ENCODE measurements around the gene JSRP1. TPM values are rescaled to one million over a fixed set of nuclear protein-coding genes. Genes with fewer than 3 reads are reported as not detected.

The JSRP1 gene
- polyA plus RNA-seq, 2 of the 4 experiments (the other 2 are of a cell fraction) = 0.41 TPM; not detected in 1

GRCh38 chr19:2303211-2303798 is 47.1 kb upstream of the JSRP1 start:
- H3K4me2 ChIP-seq = no peak overlapping the region
- no peaks in the 10 kb centered on the region for H3K9me3 ChIP-seq
- 70% methylated on average over 18 of the region's 26 CpGs for WGBS (ENCODE audit: missing lambda C conversion rate)
- TF ChIP-seq BHLHE40 (IDR thresholded peaks at IDR 0.05; ENCODE audit: low read depth, low read length) (no peak), JUN (IDR thresholded peaks at IDR 0.05) (no peak), NR3C1 (IDR thresholded peaks at IDR 0.05) (no peak), POLR2A (IDR thresholded peaks at IDR 0.05; ENCODE audit: low read length) (no peak), ZFP36 (IDR thresholded peaks at IDR 0.05; ENCODE audit: borderline replicate concordance, partially characterized antibody) (peak; percentile 53)
- no peak overlapping the region for H3K27ac ChIP-seq
- no peak for ATAC-seq
- H3K4me1 ChIP-seq = no peaks in the 10 kb centered on the region
- ChIA-PET CTCF (interaction anchor here (1.0 kb wide), 1 partner anchor 13 kb away, joined by 3 read pairs; no protein-coding TSS in a partner anchor), POLR2A (no interaction called here)
- no peak for FAIRE-seq
- H3K4me3 ChIP-seq = no peak overlapping the region
- no peak for DNase-seq (ENCODE audit: low read depth in 1 of 2, low spot score in 1 of 2)

GRCh38 chr19:2302319-2303210 is 46.3 kb upstream of the JSRP1 start:
- POLR2A ChIA-PET = no interaction called here
- Histone ChIP-seq H3K27ac (no peak overlapping the region), H3K4me2 (no peak overlapping the region), H3K9me3 (no peaks in the 10 kb centered on the region), H3K4me3 (no peak overlapping the region), H3K4me1 (no peaks in the 10 kb centered on the region)
- ATAC-seq (no peak), FAIRE-seq (no peak), DNase-seq (ENCODE audit: low read depth in 1 of 2, low spot score in 1 of 2) (no peak)
- CTCF ChIA-PET = interaction anchor here (1.0 kb wide), 1 partner anchor 13 kb away, joined by 3 read pairs; no protein-coding TSS in a partner anchor
- TF ChIP-seq TP53 (CRISPR knock-in tag; IDR thresholded peaks at IDR 0.05) (no peak), HOXA7 (CRISPR knock-in tag; IDR thresholded peaks at IDR 0.05) (no peak), EP300 (IDR thresholded peaks at IDR 0.05) (no peak), HDAC2 (IDR thresholded peaks at IDR 0.05) (no peak)
- WGBS (ENCODE audit: missing lambda C conversion rate) = 84% methylated on average over 31 of the region's 62 CpGs

GRCh38 chr19:2300533-2300932 is 44.3 kb upstream of the JSRP1 start:
- H3K27ac ChIP-seq = no peak overlapping the region
- ATAC-seq (no peak), FAIRE-seq (no peak), DNase-seq (ENCODE audit: low read depth in 1 of 2, low spot score in 1 of 2) (no peak)
- H3K9me3 ChIP-seq = no peaks in the 10 kb centered on the region
- 90% methylated on average over 7 of the region's 17 CpGs for WGBS (ENCODE audit: missing lambda C conversion rate)
- CTCF ChIA-PET = no interaction called here
- no peak overlapping the region for H3K4me3 ChIP-seq
- no peak overlapping the region for H3K4me2 ChIP-seq
- no peaks in the 10 kb centered on the region for H3K4me1 ChIP-seq
- POLR2A ChIA-PET = no interaction called here
- no peak for TF ChIP-seq HOXB13 (CRISPR knock-in tag; IDR thresholded peaks at IDR 0.05; ENCODE audit: low read depth)
- TF ChIP-seq ZSCAN20 (CRISPR knock-in tag; IDR thresholded peaks at IDR 0.05) = no peak
- no peak for TF ChIP-seq RCOR1 (IDR thresholded peaks at IDR 0.05; ENCODE audit: low read depth, low read length)
- TF ChIP-seq, protein P1, sequence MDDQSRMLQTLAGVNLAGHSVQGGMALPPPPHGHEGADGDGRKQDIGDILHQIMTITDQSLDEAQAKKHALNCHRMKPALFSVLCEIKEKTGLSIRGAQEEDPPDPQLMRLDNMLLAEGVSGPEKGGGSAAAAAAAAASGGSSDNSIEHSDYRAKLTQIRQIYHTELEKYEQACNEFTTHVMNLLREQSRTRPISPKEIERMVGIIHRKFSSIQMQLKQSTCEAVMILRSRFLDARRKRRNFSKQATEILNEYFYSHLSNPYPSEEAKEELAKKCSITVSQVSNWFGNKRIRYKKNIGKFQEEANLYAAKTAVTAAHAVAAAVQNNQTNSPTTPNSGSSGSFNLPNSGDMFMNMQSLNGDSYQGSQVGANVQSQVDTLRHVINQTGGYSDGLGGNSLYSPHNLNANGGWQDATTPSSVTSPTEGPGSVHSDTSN (IDR thresholded peaks at IDR 0.05) = no peak
- TF ChIP-seq, protein P2, sequence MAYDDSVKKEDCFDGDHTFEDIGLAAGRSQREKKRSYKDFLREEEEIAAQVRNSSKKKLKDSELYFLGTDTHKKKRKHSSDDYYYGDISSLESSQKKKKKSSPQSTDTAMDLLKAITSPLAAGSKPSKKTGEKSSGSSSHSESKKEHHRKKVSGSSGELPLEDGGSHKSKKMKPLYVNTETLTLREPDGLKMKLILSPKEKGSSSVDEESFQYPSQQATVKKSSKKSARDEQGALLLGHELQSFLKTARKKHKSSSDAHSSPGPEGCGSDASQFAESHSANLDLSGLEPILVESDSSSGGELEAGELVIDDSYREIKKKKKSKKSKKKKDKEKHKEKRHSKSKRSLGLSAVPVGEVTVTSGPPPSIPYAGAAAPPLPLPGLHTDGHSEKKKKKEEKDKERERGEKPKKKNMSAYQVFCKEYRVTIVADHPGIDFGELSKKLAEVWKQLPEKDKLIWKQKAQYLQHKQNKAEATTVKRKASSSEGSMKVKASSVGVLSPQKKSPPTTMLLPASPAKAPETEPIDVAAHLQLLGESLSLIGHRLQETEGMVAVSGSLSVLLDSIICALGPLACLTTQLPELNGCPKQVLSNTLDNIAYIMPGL (CRISPR knock-in tag; IDR thresholded peaks at IDR 0.05; ENCODE audit: borderline replicate concordance) = no peak
- no peak for TF ChIP-seq MAZ (IDR thresholded peaks at IDR 0.05; ENCODE audit: borderline replicate concordance, low read depth, low read length)
- TF ChIP-seq, protein P3, sequence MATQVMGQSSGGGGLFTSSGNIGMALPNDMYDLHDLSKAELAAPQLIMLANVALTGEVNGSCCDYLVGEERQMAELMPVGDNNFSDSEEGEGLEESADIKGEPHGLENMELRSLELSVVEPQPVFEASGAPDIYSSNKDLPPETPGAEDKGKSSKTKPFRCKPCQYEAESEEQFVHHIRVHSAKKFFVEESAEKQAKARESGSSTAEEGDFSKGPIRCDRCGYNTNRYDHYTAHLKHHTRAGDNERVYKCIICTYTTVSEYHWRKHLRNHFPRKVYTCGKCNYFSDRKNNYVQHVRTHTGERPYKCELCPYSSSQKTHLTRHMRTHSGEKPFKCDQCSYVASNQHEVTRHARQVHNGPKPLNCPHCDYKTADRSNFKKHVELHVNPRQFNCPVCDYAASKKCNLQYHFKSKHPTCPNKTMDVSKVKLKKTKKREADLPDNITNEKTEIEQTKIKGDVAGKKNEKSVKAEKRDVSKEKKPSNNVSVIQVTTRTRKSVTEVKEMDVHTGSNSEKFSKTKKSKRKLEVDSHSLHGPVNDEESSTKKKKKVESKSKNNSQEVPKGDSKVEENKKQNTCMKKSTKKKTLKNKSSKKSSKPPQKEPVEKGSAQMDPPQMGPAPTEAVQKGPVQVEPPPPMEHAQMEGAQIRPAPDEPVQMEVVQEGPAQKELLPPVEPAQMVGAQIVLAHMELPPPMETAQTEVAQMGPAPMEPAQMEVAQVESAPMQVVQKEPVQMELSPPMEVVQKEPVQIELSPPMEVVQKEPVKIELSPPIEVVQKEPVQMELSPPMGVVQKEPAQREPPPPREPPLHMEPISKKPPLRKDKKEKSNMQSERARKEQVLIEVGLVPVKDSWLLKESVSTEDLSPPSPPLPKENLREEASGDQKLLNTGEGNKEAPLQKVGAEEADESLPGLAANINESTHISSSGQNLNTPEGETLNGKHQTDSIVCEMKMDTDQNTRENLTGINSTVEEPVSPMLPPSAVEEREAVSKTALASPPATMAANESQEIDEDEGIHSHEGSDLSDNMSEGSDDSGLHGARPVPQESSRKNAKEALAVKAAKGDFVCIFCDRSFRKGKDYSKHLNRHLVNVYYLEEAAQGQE (IDR thresholded peaks at IDR 0.05) = no peak
- TF ChIP-seq NFE2L2 (conservative IDR thresholded peaks at IDR 0.05; ENCODE audit: low read length) = no peak
- TF ChIP-seq POLR2A (IDR thresholded peaks at IDR 0.05; ENCODE audit: low read length) = no peak
- TF ChIP-seq CHD4 (IDR thresholded peaks at IDR 0.05; ENCODE audit: borderline replicate concordance) = no peak
- TF ChIP-seq, protein P4, sequence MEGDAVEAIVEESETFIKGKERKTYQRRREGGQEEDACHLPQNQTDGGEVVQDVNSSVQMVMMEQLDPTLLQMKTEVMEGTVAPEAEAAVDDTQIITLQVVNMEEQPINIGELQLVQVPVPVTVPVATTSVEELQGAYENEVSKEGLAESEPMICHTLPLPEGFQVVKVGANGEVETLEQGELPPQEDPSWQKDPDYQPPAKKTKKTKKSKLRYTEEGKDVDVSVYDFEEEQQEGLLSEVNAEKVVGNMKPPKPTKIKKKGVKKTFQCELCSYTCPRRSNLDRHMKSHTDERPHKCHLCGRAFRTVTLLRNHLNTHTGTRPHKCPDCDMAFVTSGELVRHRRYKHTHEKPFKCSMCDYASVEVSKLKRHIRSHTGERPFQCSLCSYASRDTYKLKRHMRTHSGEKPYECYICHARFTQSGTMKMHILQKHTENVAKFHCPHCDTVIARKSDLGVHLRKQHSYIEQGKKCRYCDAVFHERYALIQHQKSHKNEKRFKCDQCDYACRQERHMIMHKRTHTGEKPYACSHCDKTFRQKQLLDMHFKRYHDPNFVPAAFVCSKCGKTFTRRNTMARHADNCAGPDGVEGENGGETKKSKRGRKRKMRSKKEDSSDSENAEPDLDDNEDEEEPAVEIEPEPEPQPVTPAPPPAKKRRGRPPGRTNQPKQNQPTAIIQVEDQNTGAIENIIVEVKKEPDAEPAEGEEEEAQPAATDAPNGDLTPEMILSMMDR (IDR thresholded peaks at IDR 0.05) = no peak
- no peak for TF ChIP-seq ATOH8 (CRISPR knock-in tag; IDR thresholded peaks at IDR 0.05; ENCODE audit: low read depth)
- no peak for TF ChIP-seq CHD2 (IDR thresholded peaks at IDR 0.05; ENCODE audit: low read length, partially characterized antibody)
- no peak for TF ChIP-seq HDAC2 (IDR thresholded peaks at IDR 0.05)

All from A549 (cell line).